ENCODE data around the gene CCDC169.
"Not testable (repeated sequence)": the region's sequence is repeated elsewhere in the genome, so short reads cannot be mapped to it uniquely, and the experiment has no call there.

CCDC169 gene

GRCh38 chr13:36297366-36298338 lies at the start of gene CCDC169:
Gene CCDC169, minus strand, starts transcription at chr13:36297814. Its CDS starts 95 bp downstream, at chr13:36297719.
- DNase-seq: no peak

DNA sequence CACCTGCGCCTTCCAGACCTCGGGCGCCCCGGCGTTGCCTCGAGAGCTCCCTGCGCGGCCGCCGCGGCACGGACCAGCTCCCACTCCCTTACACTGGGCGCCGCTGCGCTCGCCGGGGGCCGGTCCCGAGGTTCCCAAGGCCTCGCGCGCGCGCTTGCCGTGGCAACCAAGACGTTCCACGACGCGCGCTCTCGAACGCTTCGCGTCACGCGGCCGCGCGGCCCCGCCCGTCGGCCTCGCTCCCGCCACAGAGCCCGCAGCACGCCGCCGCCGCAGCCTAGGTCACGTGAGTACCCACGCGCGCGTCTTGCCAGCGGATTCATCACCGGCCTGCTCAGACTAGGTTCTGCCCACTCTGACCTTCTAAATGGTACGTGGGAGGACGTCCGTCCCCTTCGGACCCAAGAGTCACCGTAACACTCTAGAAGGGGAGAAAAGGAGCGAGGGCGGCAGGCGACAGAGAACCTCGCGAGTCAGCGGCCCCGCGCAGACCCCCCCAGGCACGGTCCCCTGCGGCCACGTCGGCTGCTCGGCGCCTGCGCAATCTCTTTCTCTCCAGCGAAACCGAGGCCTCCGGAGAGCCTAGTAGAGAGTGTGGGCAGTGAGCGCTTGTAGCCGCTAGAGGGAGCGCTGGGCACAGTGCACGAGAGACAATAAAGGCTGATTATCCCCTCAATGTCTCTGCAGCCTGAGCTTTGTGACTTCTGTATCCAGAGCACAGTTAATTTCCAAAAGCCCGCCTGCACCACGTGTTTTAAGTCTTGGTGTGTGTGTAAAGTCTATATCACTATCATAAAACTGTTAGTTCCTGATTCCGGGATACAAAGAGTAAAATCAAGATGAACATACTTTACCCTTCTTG lies 48.8 kb upstream of the CCDC169 start, which contains the start of gene SPART:
Gene SPART (minus strand): TSS at position 173 of the 862 bp plus-strand sequence. CDS start 10,564 bp downstream, outside the sequence.
- DNase-seq: peak; percentile 86

- no peak for DNase-seq
Measured at GRCh38 chr13:36345438-36346221, 48.0 kb upstream of the CCDC169 start.

DNA sequence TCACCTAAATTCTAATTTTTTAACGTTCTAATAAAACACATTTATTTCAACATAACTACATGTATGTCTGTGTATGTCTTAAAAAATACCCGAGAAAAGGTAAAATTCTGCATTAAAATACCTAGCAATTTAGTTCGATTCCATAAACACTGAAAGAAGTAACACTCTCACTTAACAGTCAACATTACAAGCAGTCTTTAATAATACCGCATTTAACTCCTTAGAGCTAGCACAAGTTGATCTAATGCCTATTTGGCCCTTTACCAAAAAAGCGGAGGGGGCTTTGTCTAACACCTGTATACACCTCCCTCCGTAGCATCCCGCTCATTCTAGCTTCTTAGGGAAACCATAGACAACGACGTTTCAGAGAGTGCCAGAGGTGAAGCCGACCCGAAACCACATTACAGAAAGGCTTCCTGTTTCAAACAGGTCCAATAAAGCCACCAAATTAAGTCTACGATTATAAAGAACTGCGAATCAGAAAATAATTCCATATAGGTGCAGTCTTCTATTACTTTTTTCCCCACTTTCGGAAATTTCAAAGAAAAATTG lies 47.3 kb upstream of the CCDC169 start:
- DNase-seq: no peak

GRCh38 chr13:36344173-36344572 lies 46.6 kb upstream of the CCDC169 start:
- DNase-seq: no peak

GRCh38 chr13:36343766-36344165 lies 46.2 kb upstream of the CCDC169 start:
- DNase-seq: no peak

GRCh38 chr13:36342715-36343114 lies 45.1 kb upstream of the CCDC169 start:
- no peak for DNase-seq

DNA sequence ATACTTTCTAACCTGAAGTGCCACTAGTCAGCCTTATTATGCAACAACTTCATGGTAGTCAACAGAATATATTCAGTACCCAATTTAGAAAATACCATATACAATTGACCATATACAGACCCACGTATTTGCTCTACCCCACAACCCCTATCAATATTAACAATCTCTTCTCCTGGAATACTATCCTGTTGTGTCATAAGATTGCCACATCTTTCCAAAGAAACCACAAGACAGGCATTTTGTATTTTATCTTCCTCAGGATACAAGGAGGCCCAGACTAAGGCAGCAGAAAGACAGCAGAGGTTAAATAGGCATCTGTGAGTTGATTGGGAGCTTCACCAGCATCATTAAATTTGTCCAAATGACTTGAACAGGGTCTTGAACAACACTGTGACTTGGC lies 44.1 kb upstream of the CCDC169 start:
- DNase-seq: no peak

DNA sequence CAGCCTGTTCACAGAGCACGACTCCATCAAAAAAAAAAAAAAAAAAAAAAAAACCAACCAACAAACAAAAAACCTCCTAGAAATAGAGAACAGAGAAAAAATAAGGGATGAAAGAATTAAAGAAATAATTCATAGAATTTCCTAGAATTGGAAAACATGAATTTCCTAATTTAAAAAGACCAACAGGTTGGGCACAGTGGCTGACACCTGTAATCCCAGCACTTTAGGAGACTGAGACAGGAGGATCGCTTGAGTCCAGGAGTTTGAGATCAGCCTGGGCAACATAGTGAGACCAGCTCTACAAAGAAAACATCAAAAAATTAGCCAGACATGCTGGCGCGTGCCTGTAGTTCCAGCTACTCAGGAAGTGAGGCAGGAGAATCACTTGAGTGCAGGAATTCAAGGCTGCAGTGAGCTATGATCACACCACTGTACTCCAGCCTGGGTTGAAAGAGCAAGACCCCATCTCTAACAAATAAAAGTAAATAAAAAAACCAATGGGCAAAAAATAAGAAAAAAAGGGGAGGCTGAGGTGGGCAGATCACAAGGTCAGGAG lies 42.1 kb upstream of the CCDC169 start:
- DNase-seq: no peak

DNA sequence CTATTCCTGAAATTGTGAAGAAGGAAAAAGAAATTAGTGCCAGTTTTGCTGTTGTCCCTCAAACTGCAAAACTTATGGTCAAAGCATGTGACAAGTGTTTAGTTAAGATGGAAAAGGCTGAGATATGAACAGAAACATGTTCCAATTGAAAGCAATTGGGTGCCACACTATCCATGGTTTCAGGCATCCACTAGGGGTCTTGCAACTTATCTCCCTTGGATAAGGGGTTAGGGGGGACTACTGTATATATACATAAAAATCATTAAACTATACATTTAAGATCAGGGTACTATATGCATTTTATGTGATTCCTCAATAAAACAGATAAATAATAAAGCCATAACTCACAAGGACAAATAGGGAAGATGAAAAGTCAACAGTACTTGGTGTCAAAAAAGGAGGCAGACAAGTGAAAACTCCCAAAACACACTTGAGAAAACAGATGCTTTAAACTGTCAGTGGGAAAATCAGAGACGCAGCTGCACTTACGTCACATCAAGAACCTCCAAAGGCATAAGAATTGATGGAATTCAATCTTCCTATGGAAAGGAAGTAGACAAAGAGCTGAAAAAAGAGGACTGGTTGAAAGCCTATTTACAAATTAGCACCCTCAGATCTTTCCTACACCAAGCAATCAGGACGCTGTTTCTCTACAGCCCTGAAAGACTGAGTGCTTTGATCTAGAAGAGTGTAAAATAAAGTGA lies 40.5 kb upstream of the CCDC169 start:
- DNase-seq: no peak

DNA sequence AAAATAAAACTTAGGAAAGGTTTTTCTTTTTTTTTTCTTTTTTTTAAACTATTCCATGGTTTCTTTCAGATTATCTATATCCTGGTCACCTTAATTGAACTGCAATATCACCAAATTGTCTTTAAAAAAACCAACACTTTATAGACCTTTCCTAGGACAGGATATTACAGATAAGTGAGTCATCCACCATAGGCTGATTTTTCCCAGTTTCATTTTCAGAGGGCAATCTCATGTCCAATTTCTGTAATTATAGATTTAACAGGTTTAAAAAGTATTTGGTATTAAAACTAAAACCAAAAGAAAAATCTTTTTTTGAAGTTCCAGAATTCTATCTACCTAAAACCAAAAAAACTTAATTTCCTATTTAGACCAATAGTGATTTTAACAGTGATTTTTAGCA lies 35.4 kb upstream of the CCDC169 start:
- no peak for DNase-seq

DNA sequence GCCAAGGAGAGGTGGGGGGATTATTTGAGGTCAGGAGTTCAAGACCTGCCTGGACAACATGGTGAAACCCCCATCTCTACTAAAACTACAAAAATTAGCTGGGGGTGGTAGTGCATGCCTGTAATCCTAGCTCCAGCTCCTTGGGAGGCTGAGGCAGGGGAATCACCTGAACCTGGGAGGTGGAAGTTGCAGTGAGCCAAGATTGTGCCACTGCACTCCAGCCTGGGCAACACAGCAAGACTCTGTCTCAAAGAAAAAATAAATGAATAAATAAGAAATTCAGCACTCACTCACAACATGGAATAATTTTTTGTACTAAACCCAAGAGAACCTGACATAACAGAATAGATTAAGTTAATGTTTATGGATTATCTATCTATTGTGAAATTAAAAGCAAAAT lies 34.6 kb upstream of the CCDC169 start:
- DNase-seq: not testable (repeated sequence)

DNA sequence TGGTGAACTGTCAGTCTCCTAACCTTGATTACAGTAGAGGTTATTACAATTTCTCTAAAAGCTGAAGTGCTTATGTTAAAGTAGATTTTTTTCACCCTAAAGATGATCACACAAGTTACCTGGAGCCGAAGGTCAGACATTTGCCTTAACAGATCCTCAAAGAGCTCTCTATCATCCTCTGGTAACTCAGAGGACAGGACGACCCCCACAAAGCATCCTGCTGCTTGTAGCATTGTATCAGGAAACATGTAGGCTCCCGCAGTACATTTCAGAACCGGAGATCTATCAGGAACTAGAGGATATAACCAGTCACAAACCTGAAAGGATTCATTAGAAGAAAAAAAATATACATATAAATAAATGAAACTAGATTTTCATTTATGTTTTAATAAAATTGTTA lies 33.7 kb upstream of the CCDC169 start:
- DNase-seq: no peak

- no peak for DNase-seq
Measured at GRCh38 chr13:36329361-36329760, 31.7 kb upstream of the CCDC169 start.

DNA sequence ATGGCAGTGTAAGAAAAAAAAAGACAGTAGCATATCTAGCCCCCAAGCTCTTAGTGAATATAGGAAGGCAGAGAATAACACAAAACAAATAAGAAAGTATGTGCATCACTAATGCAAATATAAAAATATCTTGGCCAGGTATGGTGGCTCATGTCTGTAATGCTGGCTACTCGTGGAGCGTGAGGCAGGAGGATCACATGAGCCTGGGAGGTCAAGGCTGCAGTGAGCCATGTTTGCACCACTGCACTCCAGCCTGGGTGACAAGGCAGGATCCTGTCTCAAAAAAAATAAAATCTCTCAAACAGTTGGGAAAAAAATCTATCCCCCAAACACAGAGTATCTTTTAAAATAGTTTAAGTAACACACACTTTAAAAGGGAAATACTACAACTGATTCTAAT lies 31.2 kb upstream of the CCDC169 start:
- no peak for DNase-seq

GRCh38 chr13:36325912-36326311 lies 28.3 kb upstream of the CCDC169 start:
- DNase-seq: no peak

DNA sequence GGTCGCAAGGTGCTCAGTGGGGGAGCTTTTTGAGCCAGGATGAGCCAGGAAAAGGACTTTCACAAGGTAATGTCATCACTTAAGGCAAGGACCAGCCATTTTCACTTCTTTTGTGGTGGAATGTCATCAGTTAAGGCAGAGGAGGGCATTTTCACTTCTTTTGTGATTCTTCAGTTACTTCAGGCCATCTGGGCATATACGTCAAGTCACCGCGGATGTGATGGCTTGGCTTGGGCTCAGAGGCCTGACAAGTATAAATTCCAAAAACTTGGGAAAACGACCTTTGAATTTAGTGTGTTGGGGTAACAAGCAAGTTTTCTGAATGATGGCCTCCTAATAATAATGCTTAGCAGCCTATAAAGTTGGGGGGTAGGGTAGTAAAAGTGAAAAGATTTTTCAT lies 27.3 kb upstream of the CCDC169 start:
- DNase-seq: not testable (repeated sequence)

DNA sequence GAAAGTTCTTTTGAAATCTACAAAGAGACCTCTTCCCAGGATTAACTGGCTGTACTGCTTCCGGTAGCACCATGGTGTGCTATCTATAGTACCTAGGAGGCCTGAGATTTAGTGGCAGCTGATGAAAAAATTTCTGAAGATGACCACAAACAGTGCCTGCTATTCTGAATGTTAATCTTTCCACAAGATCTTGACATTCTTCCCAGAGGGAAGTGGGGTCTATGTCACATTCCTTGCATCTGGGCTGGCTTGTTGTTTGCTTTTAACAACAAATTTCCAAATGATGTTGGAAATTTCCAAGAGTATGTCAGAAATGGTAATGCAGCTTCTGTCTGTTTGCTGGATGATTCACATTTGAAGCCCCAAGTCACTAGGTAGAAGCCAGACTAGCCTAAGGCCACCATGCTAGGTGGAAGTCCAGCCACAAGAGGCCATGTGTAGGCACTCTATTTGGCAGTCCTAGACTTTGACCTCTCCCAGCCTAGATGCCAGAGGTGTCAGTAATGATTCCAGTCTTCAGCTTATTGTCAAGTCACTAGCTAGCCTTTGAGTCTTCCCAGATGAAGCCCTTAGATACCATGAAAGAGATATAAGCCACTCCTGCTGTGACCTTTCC lies 26.4 kb upstream of the CCDC169 start:
- no peak for DNase-seq

- no peak for DNase-seq
Measured at GRCh38 chr13:36323408-36323807, 25.8 kb upstream of the CCDC169 start.

DNA sequence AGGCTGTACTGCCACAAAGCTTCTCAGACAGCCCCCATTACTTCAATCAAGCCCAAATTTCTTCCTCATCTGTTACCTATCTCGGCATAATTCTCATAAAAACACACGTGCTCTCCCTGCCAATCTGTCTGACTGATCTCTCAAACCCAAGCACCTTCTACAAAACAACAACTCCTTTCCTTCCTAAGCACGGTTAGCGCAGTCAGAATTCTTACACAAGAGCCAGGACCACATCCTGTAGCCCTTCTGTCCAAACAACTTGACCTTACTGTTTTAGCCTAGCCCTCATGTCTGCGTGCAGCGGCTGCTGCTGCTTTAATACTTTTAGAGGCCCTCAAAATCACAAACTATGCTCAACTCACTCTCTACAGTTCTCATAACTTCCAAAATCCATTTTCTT lies 22.2 kb upstream of the CCDC169 start:
- DNase-seq: not testable (repeated sequence)
